ENCODE data around the gene CYP4B1.
"Not testable (repeated sequence)": the region's sequence is repeated elsewhere in the genome, so short reads cannot be mapped to it uniquely, and the experiment has no call there.

Gene CYP4B1

DNA sequence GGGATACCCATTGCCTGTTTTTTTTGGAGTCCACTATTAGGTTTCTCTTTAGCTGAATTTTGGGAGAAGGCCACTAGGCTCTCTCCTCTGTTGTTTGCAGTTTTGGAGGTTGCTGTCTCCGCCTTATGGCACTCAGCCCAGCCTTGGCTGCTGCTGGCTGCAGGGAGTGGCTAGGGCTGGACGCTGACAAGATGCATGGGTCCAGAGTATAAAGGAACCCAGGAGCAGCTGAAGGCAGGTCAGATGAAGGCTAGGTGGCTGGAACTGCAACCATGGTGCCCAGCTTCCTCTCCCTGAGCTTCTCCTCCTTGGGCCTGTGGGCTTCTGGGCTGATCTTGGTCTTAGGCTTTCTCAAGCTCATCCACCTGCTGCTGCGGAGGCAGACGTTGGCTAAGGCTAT lies at the start of gene CYP4B1:
CYP4B1 (plus strand) TSS at position 237 of the 400 bp plus-strand sequence; CDS start at position 273, 36 bp downstream.
- DNase-seq: no peak

DNA sequence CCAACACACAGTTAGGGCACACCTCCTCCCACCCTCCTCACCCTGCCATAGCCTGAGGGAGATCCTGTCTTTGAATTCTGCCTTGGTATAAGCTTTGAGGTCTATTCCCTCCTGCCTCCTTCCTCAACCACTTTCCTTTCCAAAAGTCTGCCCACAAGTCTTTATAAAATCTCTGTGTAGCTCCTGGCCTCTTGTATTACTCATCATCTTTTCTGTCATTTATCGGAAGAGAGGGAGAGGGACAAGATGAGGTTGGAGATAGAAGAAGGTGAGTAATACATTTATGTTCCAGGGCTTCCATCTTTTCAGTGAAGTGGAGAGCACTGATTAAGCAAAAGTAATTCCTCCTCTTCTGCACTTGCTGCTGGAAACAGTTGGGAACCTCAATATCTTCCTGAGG lies 49.4 kb upstream of the CYP4B1 start:
- no peak for DNase-seq

DNA sequence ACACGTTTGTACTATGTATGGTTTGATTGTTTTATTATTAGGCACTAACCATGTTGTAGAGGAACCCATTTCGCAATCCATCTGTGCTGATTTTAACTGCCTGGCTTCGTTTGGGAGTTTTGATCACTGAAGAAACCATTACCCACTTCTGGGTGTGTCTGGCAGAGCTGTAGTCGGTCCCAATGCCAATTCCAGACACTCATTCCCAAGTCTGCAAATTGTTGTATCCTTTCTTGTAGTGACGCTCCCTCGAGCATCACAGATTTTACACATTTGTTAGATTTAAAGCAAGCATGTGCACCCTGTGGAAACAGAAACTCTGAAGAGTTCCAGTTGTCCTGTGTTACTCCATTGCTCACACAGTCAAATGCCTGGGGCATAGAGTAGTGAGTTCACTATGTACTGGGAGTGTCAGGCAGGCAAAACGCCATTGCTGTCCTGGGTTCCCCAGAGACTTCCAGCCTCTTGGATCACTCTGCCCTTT lies 48.9 kb upstream of the CYP4B1 start:
- DNase-seq: no peak

DNA sequence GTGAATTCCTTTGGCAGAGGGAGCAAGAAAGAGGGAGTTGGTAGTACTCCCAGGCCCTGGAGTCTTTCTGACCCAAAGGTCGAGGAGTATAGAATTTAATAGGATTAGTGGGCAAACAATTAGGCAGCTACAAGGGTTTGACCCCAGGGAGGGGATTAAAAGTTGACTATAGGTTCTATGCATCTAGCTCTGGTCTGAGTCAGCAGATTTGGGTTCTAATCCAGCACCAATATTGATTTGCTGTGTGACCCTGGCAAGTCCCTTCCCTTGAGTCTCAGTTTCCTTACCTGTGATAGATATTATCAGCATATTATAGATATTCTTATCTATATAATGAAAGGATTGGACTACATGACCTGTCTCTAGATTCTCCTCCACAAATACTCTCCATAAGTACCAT lies 44.9 kb upstream of the CYP4B1 start:
- no peak for DNase-seq

DNA sequence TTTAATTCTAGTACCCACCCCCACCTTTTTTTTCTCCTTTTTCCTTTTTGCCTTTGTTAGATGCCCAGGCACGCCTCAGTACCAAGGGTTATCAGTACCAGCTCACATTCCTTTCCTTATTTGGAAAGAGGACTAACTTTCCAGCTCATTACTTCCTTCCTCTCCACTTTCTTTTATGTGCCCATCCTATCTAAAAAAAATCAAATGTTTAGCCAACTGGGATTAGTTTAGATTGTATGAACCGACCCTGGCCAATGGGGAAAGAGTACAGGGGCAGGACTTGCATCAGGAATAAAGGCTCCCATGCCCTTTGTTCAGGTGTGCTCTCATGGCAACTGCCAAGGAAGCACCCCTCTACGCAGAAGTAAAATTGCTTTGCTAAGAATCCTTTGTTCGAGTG lies 44.1 kb upstream of the CYP4B1 start:
- DNase-seq: not testable (repeated sequence)

DNA sequence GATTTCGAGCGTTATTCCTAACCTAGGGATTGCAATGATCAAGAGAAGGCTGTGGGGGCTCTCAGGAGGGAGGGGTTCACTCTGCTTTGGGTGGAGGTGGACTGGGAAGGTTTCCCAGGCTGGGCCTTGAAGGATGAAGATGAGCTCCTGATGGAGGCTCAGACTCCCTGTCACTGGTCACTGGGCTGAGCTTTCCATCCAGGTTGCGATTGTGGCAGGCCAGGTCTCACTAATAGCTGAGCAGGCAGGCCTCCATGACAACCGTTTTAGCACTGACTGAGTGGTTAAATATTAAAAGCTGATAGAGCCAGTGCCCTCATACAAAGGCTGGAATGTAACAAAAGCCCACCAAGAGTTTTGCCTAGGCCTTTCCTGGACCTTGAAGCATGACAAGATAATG lies 43.7 kb upstream of the CYP4B1 start:
- DNase-seq: no peak

DNA sequence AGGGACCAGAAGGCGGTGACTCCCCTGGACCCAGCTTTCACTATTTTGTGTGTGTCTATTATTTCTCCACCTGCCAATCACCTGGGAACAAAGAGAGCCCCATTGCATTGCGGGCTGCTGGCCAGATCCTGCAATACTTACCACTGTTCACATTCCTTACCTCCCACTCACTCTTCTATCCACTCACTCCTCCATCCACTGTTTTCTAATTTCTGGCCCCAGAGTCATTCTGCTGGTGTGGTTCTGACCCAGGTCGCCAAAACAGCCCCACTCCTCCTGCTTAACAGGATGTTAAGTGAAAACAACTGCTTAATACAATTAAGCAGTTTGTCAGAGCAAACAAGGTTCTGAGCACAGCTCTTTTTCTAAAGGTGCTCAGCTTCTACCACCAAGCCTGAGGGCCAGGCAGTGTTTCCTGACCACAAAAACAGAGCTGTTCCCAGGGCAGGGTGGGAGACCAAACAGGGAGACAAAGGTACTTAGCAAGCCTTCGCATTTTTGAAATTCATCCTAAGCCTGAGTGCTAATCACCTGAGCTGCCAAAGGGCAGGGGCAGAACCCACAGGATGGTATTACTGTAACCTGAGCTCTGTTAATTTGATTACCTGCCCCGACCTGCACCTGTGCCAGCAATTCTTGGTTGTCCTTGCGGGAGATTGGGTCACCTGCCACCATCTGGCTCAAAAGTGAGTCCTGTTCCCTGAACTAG lies 41.4 kb upstream of the CYP4B1 start:
- DNase-seq: no peak

DNA sequence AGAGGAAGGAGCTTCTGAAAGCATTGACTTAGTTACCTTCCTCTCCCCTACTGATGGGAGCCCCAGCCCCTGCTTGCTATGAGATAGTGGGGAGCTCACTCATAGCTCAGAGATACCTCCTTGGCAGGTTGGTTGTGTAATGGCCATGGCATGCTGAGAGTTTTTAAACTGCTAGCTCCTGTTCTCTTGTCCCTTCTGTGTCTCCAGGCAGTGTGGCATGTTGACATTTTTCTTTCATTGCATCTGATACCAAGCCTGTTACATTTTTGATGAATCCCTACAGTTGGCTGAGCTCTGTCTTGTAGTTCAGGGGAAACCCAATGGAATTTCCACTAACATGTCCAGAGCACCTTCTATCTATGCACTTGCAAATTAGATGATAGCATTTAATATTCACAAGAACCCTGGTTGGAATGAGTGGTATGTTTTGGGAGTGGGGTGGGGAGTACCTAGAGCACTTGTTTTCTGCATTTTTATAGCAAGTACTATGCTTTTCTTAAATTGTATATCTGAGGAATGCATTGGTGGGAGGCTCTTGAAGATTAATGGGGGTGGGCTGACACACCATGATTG lies 40.8 kb upstream of the CYP4B1 start:
- DNase-seq: no peak

DNA sequence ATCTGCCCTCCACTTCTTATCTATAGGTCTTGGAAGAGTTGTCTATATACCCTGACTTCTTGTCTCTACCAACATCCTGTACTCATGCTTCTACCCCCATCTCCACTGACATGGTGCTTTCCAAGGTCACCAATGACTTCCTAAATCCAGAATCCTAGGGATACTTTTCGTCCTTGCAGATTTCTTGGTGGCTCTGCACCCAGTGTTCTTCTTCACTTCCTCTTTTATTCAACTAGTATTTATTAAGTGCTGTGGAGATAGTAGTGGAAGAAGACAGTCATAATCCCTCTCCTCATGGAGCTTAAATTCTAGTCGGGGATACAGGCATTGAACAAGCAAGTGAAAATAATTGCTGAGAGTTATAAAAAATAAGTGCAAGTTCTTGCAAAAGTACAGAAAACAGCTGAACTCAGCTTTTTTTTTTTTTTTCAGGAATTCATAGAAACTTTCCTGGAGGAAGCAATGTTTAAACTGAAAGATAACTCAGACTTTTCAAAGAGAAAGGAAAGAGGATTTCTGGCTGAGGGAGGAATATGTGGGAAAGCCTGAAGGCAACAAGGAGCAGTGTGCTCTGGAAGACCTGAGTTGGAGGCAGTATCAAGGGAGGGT lies 38.2 kb upstream of the CYP4B1 start:
- no peak for DNase-seq

DNA sequence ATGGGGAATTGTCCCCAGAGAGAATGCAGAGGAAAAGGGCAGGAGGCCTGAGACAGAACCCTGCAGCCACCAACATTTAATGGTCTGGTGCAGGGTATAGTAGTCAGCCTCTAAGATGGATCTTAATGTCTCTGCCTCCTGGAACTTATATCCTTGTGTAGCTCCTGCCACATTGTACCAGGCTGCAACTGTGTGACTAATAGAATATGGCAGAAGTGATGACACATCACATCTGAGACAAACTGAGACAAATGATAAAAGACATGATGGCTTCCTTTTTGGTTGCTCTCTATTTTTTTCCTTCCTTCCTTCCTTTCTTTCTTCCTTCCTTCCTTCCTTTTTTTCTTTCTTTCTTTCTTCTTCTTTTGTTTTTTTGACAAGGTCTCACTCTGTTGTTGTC lies 37.1 kb upstream of the CYP4B1 start:
- no peak for DNase-seq

DNA sequence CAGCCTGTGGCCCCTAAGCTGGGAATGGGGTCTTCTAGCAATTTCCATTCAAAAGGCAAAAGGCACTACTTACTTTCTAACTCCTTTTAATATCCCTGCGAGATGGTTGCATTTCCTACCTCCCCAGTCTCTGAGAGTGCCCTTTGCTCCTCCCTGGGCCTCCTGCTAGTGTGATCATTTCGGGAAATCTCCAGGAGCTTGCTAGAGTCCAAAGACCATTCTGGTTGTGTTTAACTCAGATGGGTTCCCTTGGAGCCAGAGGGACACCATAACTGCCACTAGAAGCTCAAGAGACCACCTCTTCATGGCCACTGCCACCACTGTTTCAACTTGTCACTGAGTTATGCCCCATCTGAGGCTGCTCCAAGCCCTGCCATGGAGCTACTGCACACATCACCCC lies 34.4 kb upstream of the CYP4B1 start:
- no peak for DNase-seq

DNA sequence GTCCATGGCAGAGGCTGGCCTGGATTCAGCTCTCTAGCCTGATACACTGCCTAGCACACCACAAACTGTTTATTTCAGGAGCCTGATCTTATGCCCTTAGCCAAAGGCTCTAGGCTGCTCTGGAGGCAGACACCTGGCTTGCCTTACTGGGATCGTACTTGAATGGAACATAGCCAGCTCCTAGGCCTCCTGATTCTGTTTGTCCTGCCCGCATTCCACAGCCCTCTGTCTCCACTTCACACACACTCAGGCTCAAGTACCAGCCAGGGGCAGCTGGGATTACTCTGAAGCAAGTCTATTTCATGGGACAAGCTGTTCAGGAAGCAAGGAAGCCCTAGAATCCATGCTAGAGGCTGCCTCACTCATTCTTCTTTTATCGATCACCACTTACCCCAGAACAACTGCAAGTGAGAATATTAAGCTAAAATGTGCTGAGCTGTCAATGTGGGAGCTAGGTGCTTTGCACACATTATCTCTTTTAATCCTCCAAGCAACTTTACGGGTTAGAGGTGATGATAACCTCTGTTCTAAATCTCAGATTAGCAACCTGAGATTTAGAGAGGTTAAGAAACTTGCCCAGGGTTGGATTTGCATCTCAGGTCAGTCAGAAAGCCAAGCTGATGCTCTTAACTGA lies 31.1 kb upstream of the CYP4B1 start:
- DNase-seq: no peak

DNA sequence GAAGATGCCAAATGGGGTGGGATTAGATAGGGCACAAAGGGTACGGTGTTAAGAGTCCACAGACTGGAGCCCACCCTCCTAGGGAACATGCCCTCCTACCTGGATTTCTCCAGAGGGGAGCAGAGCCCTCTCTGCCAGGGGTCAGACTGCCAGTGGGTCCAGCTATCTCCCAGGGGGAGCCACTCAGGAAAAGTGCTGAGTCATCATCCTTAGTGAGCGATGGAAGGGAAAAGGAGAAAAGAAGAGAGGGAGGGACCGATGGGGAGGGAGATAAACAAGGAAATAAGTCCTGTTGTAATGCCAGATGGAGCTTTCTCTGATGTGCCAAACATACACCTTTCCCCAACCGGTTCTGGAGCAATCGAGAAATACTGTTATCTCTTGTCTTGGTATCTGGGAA lies 30.4 kb upstream of the CYP4B1 start:
- no peak for DNase-seq

DNA sequence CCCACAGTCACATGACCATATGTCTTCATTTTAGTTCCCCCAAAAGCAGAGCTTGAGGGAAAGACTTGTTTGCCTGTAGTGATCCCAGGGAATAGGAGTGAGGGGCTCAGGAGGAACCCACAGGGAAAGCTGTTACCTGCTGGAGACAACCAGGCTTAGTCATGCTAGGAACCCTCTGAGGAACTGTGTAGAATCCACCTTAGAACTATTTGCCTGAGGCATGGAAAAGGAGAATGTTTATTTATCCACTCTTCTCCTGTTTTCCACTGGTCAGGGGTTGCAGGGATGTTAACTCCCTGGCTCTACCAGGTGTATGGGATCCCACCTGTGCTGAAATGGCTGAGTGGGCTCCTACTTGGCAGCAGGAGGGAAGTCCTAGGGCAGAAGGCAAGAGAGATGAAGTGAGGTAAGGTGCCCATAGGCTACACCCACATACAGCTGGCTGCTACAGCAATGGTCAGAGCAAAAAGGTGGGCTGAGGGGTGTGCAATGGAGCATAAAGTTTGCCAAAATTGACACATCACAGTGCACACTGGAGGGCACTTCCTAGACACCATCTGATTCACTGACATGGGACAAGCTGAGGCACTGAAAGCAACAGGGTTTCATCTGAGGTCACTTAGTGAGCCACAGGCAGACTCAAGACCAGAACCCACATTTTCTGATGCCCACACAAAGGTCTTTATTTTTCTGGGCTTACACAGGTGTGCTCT lies 29.7 kb upstream of the CYP4B1 start:
- no peak for DNase-seq

DNA sequence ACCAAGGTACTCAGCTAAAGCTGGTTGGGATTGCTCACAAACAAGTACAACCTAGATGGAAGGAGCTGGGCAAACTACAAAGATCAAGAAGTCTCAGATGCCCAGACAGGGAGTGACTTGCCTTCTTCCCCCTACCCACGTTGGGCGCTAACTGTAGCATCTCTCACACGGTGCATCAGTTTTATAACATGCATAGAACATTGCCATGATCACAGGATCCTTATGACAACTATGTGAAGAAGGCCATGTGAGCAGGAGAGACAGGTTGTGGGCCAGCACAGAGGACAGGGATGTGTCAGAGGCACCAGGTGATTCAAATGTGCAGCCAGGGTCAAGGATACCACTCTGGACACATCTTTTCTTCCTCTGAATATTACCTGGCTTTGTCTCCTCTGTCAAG lies 28.3 kb upstream of the CYP4B1 start:
- no peak for DNase-seq

DNA sequence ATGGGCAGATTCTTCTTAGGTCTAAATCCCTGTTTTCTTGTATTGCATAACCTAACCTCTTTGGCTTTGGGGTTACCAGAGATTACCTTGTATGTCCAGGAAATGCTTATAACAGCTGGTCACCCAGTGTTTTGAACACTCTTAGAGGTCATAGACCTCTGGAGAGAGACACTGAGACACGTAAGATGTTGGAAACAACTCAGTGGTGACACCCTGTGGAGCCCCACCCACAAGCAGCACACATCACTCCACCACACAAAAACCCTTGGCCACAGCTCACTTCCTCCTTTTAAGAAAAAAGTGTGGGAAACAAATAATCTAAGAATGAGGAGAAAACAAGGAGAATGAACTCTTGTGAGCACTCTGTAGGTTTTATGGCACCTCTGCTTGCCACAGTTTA lies 26.3 kb upstream of the CYP4B1 start:
- DNase-seq: no peak

DNA sequence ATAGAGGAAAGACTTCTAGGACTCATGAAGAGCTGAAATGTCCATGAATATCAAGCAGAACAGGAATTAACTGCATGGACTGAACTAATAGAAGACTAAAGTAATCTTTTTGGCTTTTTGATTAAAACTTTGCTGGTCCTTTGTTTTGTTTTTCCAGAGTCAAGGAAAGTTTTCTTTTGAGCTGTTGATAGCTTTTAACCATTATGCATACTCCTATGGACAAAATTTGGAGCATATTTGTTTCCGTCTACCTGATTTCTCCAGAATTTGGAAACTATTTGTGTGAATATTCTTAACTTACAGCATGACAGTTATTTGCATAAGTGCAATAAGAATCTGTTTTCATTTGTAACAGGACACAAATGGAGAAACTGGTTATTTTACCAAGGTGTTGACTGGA lies 24.5 kb upstream of the CYP4B1 start:
- no peak for DNase-seq

DNA sequence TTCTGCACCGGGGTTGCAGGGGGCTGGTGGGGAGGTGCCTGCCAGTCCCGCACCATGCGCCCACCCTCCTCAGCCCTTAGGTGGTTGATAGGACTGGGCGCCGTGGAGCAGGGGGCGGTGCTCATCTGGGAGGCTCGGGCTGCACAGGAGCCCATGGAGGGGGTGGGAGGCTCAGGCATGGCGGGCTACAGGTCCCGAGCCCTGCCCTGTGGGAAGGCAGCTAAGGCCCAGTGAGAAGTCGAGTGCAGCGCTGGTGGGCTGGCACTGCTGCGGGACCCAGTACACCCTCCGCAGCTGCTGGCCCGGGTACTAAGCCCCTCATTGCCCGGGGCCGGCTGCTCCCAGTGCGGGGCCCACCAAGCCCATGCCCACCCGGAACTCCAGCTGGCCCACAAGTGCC lies 20.4 kb upstream of the CYP4B1 start:
- DNase-seq: not testable (repeated sequence)

DNA sequence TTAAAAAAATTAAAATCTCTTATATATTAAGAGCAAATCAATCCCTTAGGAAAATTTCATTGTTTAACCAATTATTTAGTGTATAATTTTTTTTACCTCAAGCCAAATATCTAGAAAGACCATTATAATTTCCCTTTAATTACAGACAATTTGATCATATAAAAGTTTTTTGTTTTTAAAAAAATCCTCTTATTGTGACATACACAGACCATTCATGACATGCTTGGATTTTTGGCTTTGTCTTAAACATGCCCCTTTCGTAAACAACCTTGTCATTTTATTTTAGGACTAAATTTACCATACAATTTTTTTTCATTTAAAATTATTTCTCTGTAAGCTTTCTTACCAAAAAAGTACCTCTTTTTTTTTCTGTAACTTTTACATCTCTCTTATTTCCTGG lies 14.2 kb upstream of the CYP4B1 start:
- no peak for DNase-seq

DNA sequence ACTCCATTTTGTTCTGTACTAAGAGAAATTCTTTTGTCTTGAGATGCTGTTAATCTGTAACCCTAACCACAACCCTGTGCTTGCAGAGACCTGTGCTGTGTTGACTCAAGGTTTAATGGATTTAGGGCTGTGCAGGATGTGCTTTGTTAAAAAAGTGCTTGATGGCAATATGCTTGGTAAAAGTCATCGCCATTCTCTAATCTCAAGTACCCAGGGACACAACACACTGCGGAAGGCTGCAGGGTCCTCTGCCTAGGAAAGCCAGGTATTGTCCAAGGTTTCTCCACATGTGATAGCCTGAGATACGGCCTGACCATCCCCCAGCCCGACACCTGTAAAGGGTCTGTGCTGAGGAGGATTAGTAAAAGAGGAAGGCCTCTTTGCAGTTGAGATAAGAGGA lies 10.2 kb upstream of the CYP4B1 start:
- not testable (repeated sequence) for DNase-seq

DNA sequence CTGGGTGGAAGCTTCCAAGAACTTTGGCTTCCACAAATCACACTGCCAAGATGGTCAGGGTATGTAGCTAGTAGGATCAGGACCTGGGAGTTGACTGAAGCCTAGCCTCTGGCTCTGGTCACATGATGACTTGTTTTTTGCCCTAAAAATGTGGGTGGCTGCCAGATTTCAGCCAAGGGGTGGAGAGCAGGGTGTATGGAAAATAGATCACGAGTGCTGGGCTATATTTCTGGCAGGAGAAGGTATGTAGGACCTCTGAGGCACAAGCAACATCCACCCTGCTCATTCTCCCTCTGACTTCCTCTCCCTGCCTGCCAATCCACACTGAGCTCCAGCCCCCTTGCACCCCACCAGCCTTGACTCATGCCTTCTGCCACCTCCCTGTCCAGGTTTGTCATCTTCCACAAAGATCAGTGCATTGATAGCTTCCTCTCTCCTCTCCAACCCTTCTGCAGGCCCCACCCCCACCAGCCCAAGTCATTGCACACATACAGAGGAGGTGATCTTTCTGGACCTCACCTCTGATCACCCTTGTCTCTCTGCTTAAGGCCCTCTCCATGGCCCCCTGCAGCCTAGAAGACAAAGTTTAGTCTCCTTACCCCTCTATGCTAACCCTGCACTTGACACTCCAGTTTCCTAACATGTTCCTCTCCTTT lies 8.3 kb upstream of the CYP4B1 start:
- no peak for DNase-seq

DNA sequence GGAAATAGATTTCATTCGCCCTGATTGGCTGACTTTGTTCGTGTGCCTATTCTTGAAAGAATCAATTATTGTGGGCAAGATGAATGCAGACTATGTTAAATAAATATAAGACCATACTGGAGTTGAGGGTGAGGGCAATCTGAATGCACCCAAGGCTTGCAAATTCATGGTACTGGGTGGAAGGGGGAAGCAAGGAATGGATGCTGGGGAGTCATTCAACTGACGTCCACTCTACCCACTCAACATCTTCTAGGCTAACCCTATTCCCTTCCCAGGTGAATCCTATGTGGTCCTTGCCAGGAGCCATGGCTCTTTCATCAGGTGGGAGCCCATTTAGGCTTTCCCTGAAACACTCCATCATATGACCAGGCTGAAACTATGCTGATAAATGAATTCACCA lies 5.7 kb upstream of the CYP4B1 start:
- DNase-seq: no peak
